B cell (primary cell): ENCODE measurements around the gene PAN3. TPM values are rescaled to one million over a fixed set of nuclear protein-coding genes. Genes with fewer than 3 reads are reported as not detected.

ENCODE experiments used
- ATAC-seq: fragments of 200-7000 bp; cut with Tn5 transposase; one replicate; pipeline ENCODE4 v1.10.0; 2021; ENCODE audit warnings: low read depth, mild to moderate bottlenecking, moderate number of reproducible peaks, moderate library complexity
- CTCF ChIA-PET: fragments of 350-600 bp; sonication (Branson Sonifier 250); formaldehyde crosslinking; loops from one replicate; lab custom pipeline; 2021; ENCODE audit warnings: antibody characterized with exemption, inconsistent platforms; lab: Charles Lee
- POLR2A ChIA-PET: fragments of 350-600 bp; sonication (Branson Sonifier 250); formaldehyde crosslinking; loops from one replicate; lab custom pipeline; 2021; ENCODE audit warnings: antibody characterized with exemption; lab: Charles Lee
- DNase-seq: peaks from one replicate; pipeline ENCODE4 v3.0.0; 2013
- H2AFZ ChIP-seq: 2 replicates; pipeline ENCODE4 v1.6.1; 2012; ENCODE audit warnings: mild to moderate bottlenecking, low read depth, low read length; ENCODE audit not compliant: insufficient read depth, poor library complexity, severe bottlenecking
- H3K27ac ChIP-seq, 2 donors: 1 replicate in 1 of 2; 2 replicates in 1 of 2; pipeline ENCODE4 v1.5.1; 2012 to 2013; ENCODE audit warnings: low read length in 2 of 2, mild to moderate bottlenecking in 2 of 2, moderate library complexity in 1 of 2
- H3K27me3 ChIP-seq, 4 experiments: fragments of 200-600 bp in 1 of 4; sonication (generic) in 1 of 4; replicated peaks in 1 of 4; 1 replicate in 2 of 4; 2 replicates in 2 of 4; pipeline versions ENCODE4 v1.6.1 to v1.7.0; 2013 to 2016; ENCODE audit warnings: low read length in 3 of 4, mild to moderate bottlenecking in 2 of 4, mixed read lengths in 1 of 4, moderate library complexity in 1 of 4; ENCODE audit not compliant: insufficient read depth in 4 of 4, control insufficient read depth in 3 of 4; ENCODE audit errors: control extremely low read depth in 1 of 4
- H3K36me3 ChIP-seq, 2 experiments: replicated peaks in 1 of 2; 1 replicate in 1 of 2; 2 replicates in 1 of 2; pipeline versions ENCODE4 v1.6.1 to v1.7.1; 2013; ENCODE audit warnings: low read length in 1 of 2; ENCODE audit not compliant: insufficient read depth in 2 of 2, control insufficient read depth in 1 of 2; ENCODE audit errors: control extremely low read depth in 1 of 2, extremely low read depth in 1 of 2
- H3K4me1 ChIP-seq, 2 donors: fragments of 200-600 bp in 1 of 2; sonication (generic) in 1 of 2; 1 replicate in 1 of 2; 2 replicates in 1 of 2; pipeline versions ENCODE4 v1.5.1 to v1.6.1; 2013 to 2017; ENCODE audit warnings: low read length in 2 of 2; ENCODE audit not compliant: control insufficient read depth in 2 of 2, insufficient read depth in 2 of 2
- H3K4me2 ChIP-seq: replicated peaks from 2 replicates; pipeline ENCODE3; 2012; ENCODE audit warnings: mild to moderate bottlenecking, low read depth, low read length; ENCODE audit not compliant: poor library complexity, severe bottlenecking
- H3K4me3 ChIP-seq, 5 experiments: fragments of 200-600 bp in 1 of 5; sonication (generic) in 1 of 5; 1 replicate in 3 of 5; 2 replicates in 2 of 5; pipeline versions ENCODE4 v1.5.1 to v1.7.0; 2011 to 2016; ENCODE audit warnings: low read length in 4 of 5, mild to moderate bottlenecking in 4 of 5, low read depth in 2 of 5, control low read depth in 1 of 5, moderate library complexity in 1 of 5; ENCODE audit not compliant: insufficient read depth in 1 of 5; ENCODE audit errors: control extremely low read depth in 1 of 5, extremely low read depth in 1 of 5
- H3K79me2 ChIP-seq: fragments of 200-600 bp; sonication (generic); one replicate; pipeline ENCODE4 v1.6.0; 2016; ENCODE audit warnings: low read length; ENCODE audit not compliant: control insufficient read depth, insufficient read depth
- H3K9ac ChIP-seq: fragments of 200-600 bp; sonication (generic); 2 replicates; pipeline ENCODE4 v1.6.1; 2017; ENCODE audit warnings: mild to moderate bottlenecking, low read length, moderate library complexity
- H3K9me3 ChIP-seq, 3 donors: one replicate each; pipeline versions ENCODE4 v1.6.1 to v1.7.1; 2013; ENCODE audit warnings: low read length in 2 of 3; ENCODE audit not compliant: control insufficient read depth in 2 of 3, insufficient read depth in 1 of 3; ENCODE audit errors: control extremely low read depth in 1 of 3
- H4K20me1 ChIP-seq: 2 replicates; pipeline ENCODE4 v1.6.0; 2012; ENCODE audit warnings: mild to moderate bottlenecking, low read length; ENCODE audit not compliant: insufficient read depth, control insufficient read depth, poor library complexity, severe bottlenecking
- H3K27ac Mint-ChIP-seq: one replicate; pipeline ENCODE4 v1.8.0; 2021; ENCODE audit warnings: mixed read lengths
- H3K27me3 Mint-ChIP-seq: one replicate; pipeline ENCODE4 v1.8.0; 2021; ENCODE audit warnings: mixed read lengths
- H3K4me1 Mint-ChIP-seq: one replicate; pipeline ENCODE4 v1.8.0; 2021; ENCODE audit warnings: mixed read lengths
- H3K4me3 Mint-ChIP-seq: one replicate; pipeline ENCODE4 v1.8.0; 2021; ENCODE audit warnings: mixed read lengths
- H3K9me3 Mint-ChIP-seq: one replicate; pipeline ENCODE4 v1.8.0; 2022; ENCODE audit warnings: mixed read lengths; ENCODE audit not compliant: insufficient read depth
- CTCF ChIP-seq: fragments of 200-600 bp; IDR thresholded peaks from one replicate; pipeline ENCODE4 v1.8.0; 2022; ENCODE audit warnings: antibody characterized with exemption, mild to moderate bottlenecking
- EZH2 ChIP-seq: IDR thresholded peaks from 2 replicates; pipeline ENCODE4 v1.6.1; 2012; ENCODE audit warnings: borderline replicate concordance, low read depth, mild to moderate bottlenecking, moderate library complexity, low read length; ENCODE audit not compliant: insufficient read depth, poor library complexity, severe bottlenecking
- WGBS: methylation state at CpG from one replicate; pipeline ENCODE4 v1.1.5; 2013; ENCODE audit warnings: missing lambda C conversion rate; ENCODE audit not compliant: insufficient coverage; 5-methylcytosine and 5-hydroxymethylcytosine counted together
- intact Hi-C: fragments of 100-400 bp; cut with micrococcal nuclease; formaldehyde crosslinking; loops from one replicate; pipeline ENCODE4 v1.10.0; 2022
- polyA plus RNA-seq: library from polyadenylated mRNA; depleted of rRNA; stranded (reverse); fragments of >200 nt; gene quantifications from 2 replicates; pipeline ENCODE4 v1.2.3, GENCODE V29; 2012
- small RNA-seq: library from RNA; depleted of rRNA; stranded (forward); fragments of <200 nt; gene quantifications from one replicate; pipeline ENCODE3, GENCODE V24; 2012; ENCODE audit warnings: low replicate concordance, low read depth; ENCODE audit not compliant: insufficient read length
- total RNA-seq, 2 donors: library from RNA; stranded (reverse); fragments of 120-200 nt in 1 of 2; gene quantifications; 1 replicate in 1 of 2; 2 replicates in 1 of 2; pipeline versions ENCODE4 v1.2.3 to v1.2.4, GENCODE V29; 2013 to 2022

PAN3 gene
- total and polyA plus RNA-seq, 2 donors (not counting 1 experiment from before 2014, with no cell fraction given), result 23.4 to 117 TPM

GRCh38 chr13:28342251-28342650, 203.9 kb downstream of the PAN3 start:
- H4K20me1 ChIP-seq, result no peaks in the 10 kb centered on the region
- H3K36me3 ChIP-seq, result peaks cover 0 to 4% of the 10 kb centered on the region in 2 experiments
- no peak overlapping the region for H3K4me3 Mint-ChIP-seq
- H3K4me3 ChIP-seq, result no peak overlapping the region
- no peak overlapping the region for H3K9ac ChIP-seq
- DNase-seq, result no peak
- no peak overlapping the region for H3K4me2 ChIP-seq
- H3K4me1 ChIP-seq, result no peaks in the 10 kb centered on the region
- no peak overlapping the region for H2AFZ ChIP-seq
- H3K27ac Mint-ChIP-seq, result no peak overlapping the region
- no CpG with 5 or more reads among the region's 2 CpGs for WGBS
- ChIA-PET POLR2A (interaction anchor here (0.7 kb wide), 1 partner anchor 84 kb away, joined by 3 read pairs; no protein-coding TSS in a partner anchor), CTCF (no interaction called here)
- no peaks in the 10 kb centered on the region for H3K79me2 ChIP-seq
- intact Hi-C loops, result no loop called here
- H3K9me3 ChIP-seq, result no peaks in the 10 kb centered on the region
- H3K9me3 Mint-ChIP-seq, result no peaks in the 10 kb centered on the region
- no peak for ATAC-seq
- H3K27me3 ChIP-seq, result no peaks in the 10 kb centered on the region
- TF ChIP-seq CTCF (no peak), EZH2 (no peak)
- no peaks in the 10 kb centered on the region for H3K4me1 Mint-ChIP-seq
- H3K27ac ChIP-seq, result no peak overlapping the region
- peaks cover 8% of the 10 kb centered on the region for H3K27me3 Mint-ChIP-seq

- Mint-ChIP-seq H3K9me3 (no peaks in the 10 kb centered on the region), H3K4me1 (no peaks in the 10 kb centered on the region), H3K4me3 (no peak overlapping the region), H3K27ac (no peak overlapping the region), H3K27me3 (peaks cover 8% of the 10 kb centered on the region)
- intact Hi-C loops, result no loop called here
- ATAC-seq (no peak), DNase-seq (no peak)
- H3K27ac ChIP-seq, result no peak overlapping the region
- no peaks in the 10 kb centered on the region for H3K27me3 ChIP-seq
- TF ChIP-seq CTCF, result no peak
- TF ChIP-seq EZH2, result no peak
- no peaks in the 10 kb centered on the region for H3K4me1 ChIP-seq
- CTCF ChIA-PET, result interaction anchor here (0.6 kb wide), 2 partner anchors 10 to 430 kb away, joined by 3 read pairs; no protein-coding TSS in a partner anchor
- H3K4me3 ChIP-seq, result no peak overlapping the region
- H3K4me2 ChIP-seq, result no peak overlapping the region
- no peaks in the 10 kb centered on the region for H3K79me2 ChIP-seq
- whole genome bisulfite sequencing, result 98% methylated on average over 3 of the region's 3 CpGs
- H3K9ac ChIP-seq, result no peak overlapping the region
- no peak overlapping the region for H2AFZ ChIP-seq
- H3K36me3 ChIP-seq, result no peaks in the 10 kb centered on the region
- H4K20me1 ChIP-seq, result no peaks in the 10 kb centered on the region
- no peaks in the 10 kb centered on the region for H3K9me3 ChIP-seq
- POLR2A ChIA-PET, result no interaction called here
Measured at GRCh38 chr13:28344163-28344562, 205.8 kb downstream of the PAN3 start.

Small RNA genes lying within 50 kb of the gene (small RNA-seq; reads per million reads assigned to genes)
- gene RNU6-82P, result not detected

Other genes with a start within 250 kb of the PAN3 start
- not detected in 2 replicates for gene PDX1, start 218.5 kb upstream of the PAN3 start, total RNA-seq
- not detected in 2 replicates for gene PDX1, start 218.5 kb upstream of the PAN3 start, polyA plus RNA-seq
- not detected in 2 replicates for gene CDX2, start 169.2 kb upstream of the PAN3 start, total RNA-seq
- not detected in 2 replicates for gene CDX2, start 169.2 kb upstream of the PAN3 start, polyA plus RNA-seq
- not detected in 2 replicates for gene URAD, start 149.9 kb upstream of the PAN3 start, total RNA-seq
- not detected in 2 replicates for gene URAD, start 149.9 kb upstream of the PAN3 start, polyA plus RNA-seq
- gene FLT3, start 38.0 kb upstream of the PAN3 start, total RNA-seq, result 0.42 and 0.70 TPM in 2 replicates
- 0.10 and 0.13 TPM in 2 replicates for gene FLT3, start 38.0 kb upstream of the PAN3 start, polyA plus RNA-seq